ENCODE measurements around the gene SLC7A6OS.

SLC7A6OS gene

GRCh38 chr16:68345958-68346635, 35.4 kb upstream of the SLC7A6OS start:
- DNase-seq = no peak

GRCh38 chr16:68345351-68345810, 34.6 kb upstream of the SLC7A6OS start:
- intact Hi-C loops (cut with DNase I) = no loop called here
- DNase-seq = peak in 1 of 42 donors; percentile 32

More at GRCh38 chr16:68345958-68346635, 35.4 kb upstream of the SLC7A6OS start:
- intact Hi-C loops (cut with DNase I) = no loop called here

- DNase-seq = peak in 1 of 42 donors; percentile 32
- intact Hi-C loops (cut with DNase I) = no loop called here
Observed at GRCh38 chr16:68344252-68344651, 33.5 kb upstream of the SLC7A6OS start.

- intact Hi-C loops (cut with DNase I) = no loop called here
Observed at GRCh38 chr16:68343137-68343536, 32.4 kb upstream of the SLC7A6OS start.

DNA sequence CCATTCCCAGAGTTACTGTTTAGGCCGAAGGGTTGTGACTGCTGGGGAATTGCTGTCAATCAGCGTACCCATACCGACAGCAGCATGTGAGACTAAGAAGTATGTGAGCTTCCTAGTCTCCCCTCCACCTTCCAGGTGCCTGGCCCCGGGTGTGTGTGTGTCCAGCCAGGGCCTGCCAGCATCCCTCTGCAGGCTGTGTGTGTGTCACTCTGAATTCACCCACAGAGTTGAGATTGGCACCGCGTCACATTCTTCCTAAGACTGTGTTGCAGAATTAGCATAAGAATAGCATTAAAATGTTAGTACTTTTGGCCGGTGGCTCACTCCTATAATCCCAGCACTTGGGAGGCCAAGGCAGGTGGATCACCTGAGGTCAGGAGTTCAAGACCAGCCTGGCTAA, 31.9 kb upstream of the SLC7A6OS start:
- intact Hi-C loops (cut with DNase I) = no loop called here
- DNase-seq = no peak

More at GRCh38 chr16:68343137-68343536, 32.4 kb upstream of the SLC7A6OS start:
- DNase-seq = no peak

DNA sequence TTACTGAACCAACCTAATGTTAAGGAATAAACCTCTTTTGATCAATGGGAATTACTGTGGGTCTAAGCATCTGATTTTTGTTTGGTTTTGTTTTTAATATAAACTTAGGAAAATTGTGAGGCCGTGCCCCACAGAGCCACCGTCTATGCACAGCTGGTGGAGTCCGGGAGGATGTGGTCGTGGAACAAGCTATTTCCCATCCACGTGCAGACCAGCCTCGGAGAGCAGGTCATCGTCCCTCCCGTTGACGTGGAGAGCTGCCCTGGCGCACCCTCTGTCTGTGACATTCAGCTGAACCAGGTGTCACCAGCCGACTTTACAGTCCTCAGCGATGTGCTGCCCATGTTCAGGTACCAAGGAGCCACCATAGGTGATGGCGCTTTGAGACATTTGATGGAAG, 28.5 kb upstream of the SLC7A6OS start:
- DNase-seq = no peak
- intact Hi-C loops (cut with DNase I) = no loop called here

- DNase-seq = no peak
- intact Hi-C loops (cut with DNase I) = no loop called here
Observed at GRCh38 chr16:68338326-68339119, 27.8 kb upstream of the SLC7A6OS start.

GRCh38 chr16:68335175-68335574, 24.4 kb upstream of the SLC7A6OS start:
- intact Hi-C loops (cut with DNase I) = no loop called here
- no peak for DNase-seq

- intact Hi-C loops (cut with DNase I) = loop anchor here (5.0 kb wide), 1 partner anchor 85 kb away; the partner anchor contains the start of gene PLA2G15
- DNase-seq = peak in 18 of 42 donors; percentile 22 to 59 (median 43)
Observed at GRCh38 chr16:68332411-68333121, 21.8 kb upstream of the SLC7A6OS start.

DNA sequence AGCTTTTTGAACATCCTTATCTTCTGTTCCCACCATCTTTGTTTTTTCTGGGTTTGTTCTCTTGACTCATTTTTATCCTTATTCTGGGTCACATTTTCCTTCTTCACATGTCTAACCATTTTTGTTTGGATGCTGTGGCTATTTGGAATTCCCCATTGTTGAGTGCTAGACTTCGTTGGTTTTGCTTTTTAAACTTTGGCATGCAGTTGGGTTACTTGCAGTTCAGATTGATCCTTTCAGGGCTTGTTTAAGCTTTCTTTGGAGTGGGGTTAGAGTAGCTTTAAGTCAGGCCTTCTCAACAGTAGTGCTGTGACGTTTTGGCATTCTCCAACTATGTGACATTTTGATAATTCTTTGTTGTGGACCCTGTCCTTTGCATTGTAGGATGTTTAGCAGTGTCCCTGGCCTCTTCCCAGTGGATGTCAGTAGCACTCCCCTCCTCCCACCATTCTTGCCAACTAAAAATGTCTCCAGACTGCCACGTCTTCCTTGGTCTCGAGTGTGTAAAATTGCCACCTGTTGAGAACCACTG, 21.2 kb upstream of the SLC7A6OS start:
- intact Hi-C loops (cut with DNase I) = loop anchor here (5.0 kb wide), 1 partner anchor 85 kb away; the partner anchor contains the start of gene PLA2G15
- DNase-seq = no peak

GRCh38 chr16:68328860-68329390, 18.2 kb upstream of the SLC7A6OS start:
- DNase-seq = no peak
- intact Hi-C loops (cut with DNase I) = no loop called here

DNA sequence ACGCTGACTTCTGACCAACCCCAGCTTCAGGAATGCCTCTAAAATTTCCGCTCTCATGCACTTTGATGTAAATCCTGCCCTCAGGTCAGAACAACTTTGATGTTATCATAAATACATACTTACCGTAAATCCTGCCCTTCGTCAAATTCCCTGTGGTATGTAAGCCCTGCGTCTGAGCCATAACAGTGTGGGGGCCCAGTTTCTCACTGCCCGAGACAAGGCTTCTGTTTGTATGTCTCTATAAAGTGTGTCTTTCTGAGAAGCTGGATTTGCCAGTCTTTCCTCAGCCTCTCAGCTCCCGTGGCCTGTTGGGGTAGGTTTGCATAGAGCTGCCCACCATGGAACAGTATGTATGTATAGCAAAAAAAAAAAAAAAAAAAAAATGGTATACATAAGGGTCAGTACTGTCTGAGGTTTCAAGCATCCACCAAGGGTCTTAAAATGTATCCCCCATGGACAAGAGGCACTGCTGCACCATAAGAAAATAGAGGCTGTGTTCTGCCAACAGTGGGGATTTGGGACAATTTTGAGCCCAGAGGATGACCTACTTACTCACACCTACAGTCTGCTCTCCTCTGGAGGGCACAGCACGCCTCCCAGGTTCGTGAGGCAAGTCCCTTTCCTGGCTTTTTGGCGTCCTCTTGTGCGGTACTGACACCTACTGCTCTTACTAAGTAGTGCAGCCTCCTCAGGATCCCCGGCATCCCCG, 17.6 kb upstream of the SLC7A6OS start:
- intact Hi-C loops (cut with DNase I) = no loop called here
- DNase-seq = peak; percentile 64 to 91 (median 82)

DNA sequence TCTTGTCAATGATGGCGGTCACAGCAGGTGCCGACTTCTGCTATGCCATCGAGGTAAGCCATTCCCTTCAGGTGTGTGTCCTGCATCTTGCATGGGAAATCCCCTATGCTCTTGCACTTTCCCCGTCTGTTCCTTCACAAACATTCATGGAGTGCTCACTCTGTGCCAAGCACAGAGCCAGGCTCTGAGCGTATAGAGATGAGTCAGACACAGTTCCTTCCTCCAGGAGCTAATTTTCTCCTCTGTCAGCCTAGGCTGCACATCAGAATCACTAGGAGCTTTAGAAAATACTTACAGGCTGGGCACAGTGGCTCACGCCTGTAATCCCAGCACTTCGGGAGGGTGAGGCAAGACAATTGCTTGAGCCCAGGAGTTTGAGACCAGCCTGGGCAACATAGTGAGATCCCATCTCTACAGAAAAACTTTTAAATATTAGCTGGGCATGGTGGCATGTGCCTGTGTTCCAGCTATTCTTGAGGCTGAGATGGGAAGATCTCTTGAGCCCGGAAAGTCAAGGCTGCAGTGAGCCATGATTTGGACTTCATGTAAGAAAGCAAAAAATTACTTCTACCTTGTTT, 14.1 kb upstream of the SLC7A6OS start:
- peak in 5 of 42 donors; percentile 12 to 50 (median 18) for DNase-seq
- intact Hi-C loops (cut with DNase I) = no loop called here

- DNase-seq = no peak
- intact Hi-C loops (cut with DNase I) = no loop called here
Observed at GRCh38 chr16:68324336-68324735, 13.6 kb upstream of the SLC7A6OS start.

DNA sequence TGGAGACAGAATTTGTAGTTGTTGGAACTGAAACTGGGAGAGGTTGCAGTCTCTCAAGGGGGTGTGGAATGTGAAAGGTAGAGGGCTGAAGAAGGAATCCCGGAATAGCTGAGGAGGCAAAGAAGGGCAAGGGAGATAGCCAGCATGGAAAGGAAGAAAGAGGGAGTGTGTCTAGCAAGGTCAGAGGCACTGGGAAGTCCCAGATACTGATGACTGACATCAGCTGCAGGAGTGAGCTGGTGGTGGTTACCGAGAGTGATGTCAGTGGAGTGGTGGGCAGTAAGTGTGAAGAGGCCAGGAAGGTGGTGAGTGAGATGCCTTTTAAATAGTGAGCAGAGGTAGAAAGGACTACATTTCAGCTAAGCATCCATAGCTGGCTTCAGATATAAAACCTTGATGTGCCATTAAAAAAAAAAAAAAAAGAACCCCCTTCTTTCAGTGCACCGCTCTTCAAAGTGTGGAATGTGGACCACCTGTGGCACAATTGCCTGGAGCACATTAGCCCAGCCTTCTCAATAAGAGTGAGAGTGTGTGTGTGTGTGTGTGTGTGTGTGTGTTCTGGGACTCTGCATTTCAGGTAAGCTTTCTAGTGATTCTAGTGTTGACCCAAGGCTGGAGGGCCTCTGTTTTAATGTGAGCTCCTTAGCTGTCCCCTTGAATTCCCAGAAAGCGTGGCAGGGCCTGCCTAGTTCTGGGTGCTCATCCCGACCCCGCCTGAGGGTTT, 8.6 kb upstream of the SLC7A6OS start:
- no peak for DNase-seq
- intact Hi-C loops (cut with DNase I) = loop anchor here (10.0 kb wide), 1 partner anchor 235 kb away; the partner anchor contains the start of gene NFATC3

- DNase-seq = no peak
- intact Hi-C loops (cut with DNase I) = loop anchor here (5.0 to 10.0 kb wide), 2 partner anchors 66 to 228 kb away; partner anchors contain the start of genes NFATC3 and PLA2G15
Observed at GRCh38 chr16:68313116-68313515, 2.4 kb upstream of the SLC7A6OS start.

DNA sequence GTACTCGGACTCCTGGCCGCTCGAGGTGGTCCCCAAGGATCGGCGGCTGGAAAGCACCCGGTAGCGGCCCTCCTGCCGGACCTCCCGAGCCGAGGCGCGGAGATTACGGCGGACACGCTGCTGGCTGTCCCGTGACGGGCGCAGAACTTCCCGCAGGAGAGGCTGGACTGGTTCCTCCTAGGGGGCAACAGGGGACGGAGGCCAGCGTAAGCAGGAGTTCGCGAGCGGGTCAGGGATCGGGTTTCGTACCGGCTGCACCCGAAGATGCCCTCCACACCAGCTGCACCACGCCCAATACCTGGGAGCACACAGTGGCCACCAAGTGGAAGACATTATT, 341 bp downstream of the SLC7A6OS start:
- intact Hi-C loops (cut with DNase I) = loop anchor here (5.0 to 10.0 kb wide), 2 partner anchors 63 to 226 kb away; partner anchors contain the start of genes NFATC3 and PLA2G15
- peak in 9 of 42 donors; percentile 6 to 39 (median 17) for DNase-seq
